Esophagus (tissue), 2 donors: ENCODE measurements around the gene DIAPH2. TPM values are rescaled to one million over a fixed set of nuclear protein-coding genes. Genes with fewer than 3 reads are reported as not detected.

ENCODE experiments used
- H3K27ac ChIP-seq, 2 donors: one replicate each; pipeline ENCODE4 v1.5.1; 2013; ENCODE audit warnings: low read depth in 2 of 2, mild to moderate bottlenecking in 2 of 2, inconsistent platforms in 1 of 2, low read length in 1 of 2, moderate library complexity in 1 of 2
- H3K27me3 ChIP-seq, 2 donors: one replicate each; pipeline ENCODE4 v1.6.1; 2013; ENCODE audit warnings: low read length in 2 of 2, control low read depth in 1 of 2, mild to moderate bottlenecking in 1 of 2; ENCODE audit not compliant: insufficient read depth in 2 of 2, control insufficient read depth in 1 of 2
- H3K36me3 ChIP-seq, 2 donors: one replicate each; pipeline ENCODE4 v1.6.1; 2013; ENCODE audit warnings: low read length in 1 of 2; ENCODE audit not compliant: control insufficient read depth in 2 of 2, insufficient read depth in 2 of 2
- H3K4me1 ChIP-seq, 2 donors: one replicate each; pipeline ENCODE4 v1.6.1; 2013; ENCODE audit warnings: low read length in 1 of 2; ENCODE audit not compliant: control insufficient read depth in 2 of 2, insufficient read depth in 2 of 2
- H3K4me3 ChIP-seq, 2 donors: one replicate each; pipeline ENCODE4 v1.5.1; 2013; ENCODE audit warnings: low read length in 2 of 2, mild to moderate bottlenecking in 2 of 2, low read depth in 1 of 2, moderate library complexity in 1 of 2
- H3K9me3 ChIP-seq, 2 donors: one replicate each; pipeline ENCODE4 v1.6.1; 2013; ENCODE audit warnings: mild to moderate bottlenecking in 2 of 2, low read depth in 1 of 2, low read length in 1 of 2, moderate library complexity in 1 of 2; ENCODE audit not compliant: control insufficient read depth in 2 of 2, insufficient read depth in 1 of 2
- WGBS, 2 donors: extraction: QIAGEN DNeasy Blood & Tissue Kit; methylation state at CpG; one replicate each; pipeline ENCODE4 v1.1.7; 2013; 5-methylcytosine and 5-hydroxymethylcytosine counted together
- polyA plus RNA-seq, 2 donors: library from polyadenylated mRNA; stranded (reverse); fragments of 200-250 nt; gene quantifications; one replicate each; pipeline ENCODE4 v1.2.3, GENCODE V29; 2013
- donor health status: healthy with polysubstance abuse.
- donor health status: Bipolar disorder and iron deficiency.

Gene DIAPH2
- polyA plus RNA-seq, 2 donors = 3.6 to 4.5 TPM

DNA sequence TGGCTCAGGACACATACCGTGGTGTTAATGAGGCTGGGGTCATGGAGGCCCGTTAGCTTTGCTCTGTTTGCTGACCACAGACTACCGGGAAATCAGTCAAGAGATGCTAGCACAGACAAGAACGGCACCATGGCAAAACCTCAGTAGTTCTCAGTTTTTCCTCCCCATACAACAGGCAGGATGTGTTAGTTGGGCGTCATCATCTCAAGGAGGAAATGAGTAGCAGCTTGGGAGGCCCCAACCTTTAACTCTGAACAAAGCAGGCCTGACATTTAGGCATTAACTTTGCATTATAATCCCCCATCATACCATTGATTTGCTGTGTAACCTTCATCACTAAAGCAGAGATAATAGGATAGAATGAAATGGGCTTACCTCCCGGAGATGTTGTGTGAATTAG lies 913.3 kb downstream of the DIAPH2 start:
- no peaks in the 10 kb centered on the region for H3K27me3 ChIP-seq
- H3K36me3 ChIP-seq = no peaks in the 10 kb centered on the region
- H3K27ac ChIP-seq = no peak overlapping the region
- no peaks in the 10 kb centered on the region for H3K4me1 ChIP-seq
- no peak overlapping the region for H3K4me3 ChIP-seq
- WGBS, 2 donors = 60 to 69% methylated on average over 6 of the region's 6 CpGs
- H3K9me3 ChIP-seq = no peaks in the 10 kb centered on the region

GRCh38 chrX:97602465-97603258 lies 918.0 kb downstream of the DIAPH2 start:
- no peaks in the 10 kb centered on the region for H3K4me1 ChIP-seq
- 72 to 93% methylated on average over 3 of the region's 3 CpGs for WGBS, 2 donors
- H3K4me3 ChIP-seq = no peak overlapping the region
- H3K9me3 ChIP-seq = no peaks in the 10 kb centered on the region
- no peaks in the 10 kb centered on the region for H3K36me3 ChIP-seq
- no peak overlapping the region for H3K27ac ChIP-seq
- no peaks in the 10 kb centered on the region for H3K27me3 ChIP-seq

GRCh38 chrX:97605271-97605670 lies 920.6 kb downstream of the DIAPH2 start:
- 63 to 64% methylated on average over 3 of the region's 3 CpGs for WGBS, 2 donors
- no peaks in the 10 kb centered on the region for H3K9me3 ChIP-seq
- H3K36me3 ChIP-seq = no peaks in the 10 kb centered on the region
- H3K27ac ChIP-seq = no peak overlapping the region
- H3K4me3 ChIP-seq = no peak overlapping the region
- H3K4me1 ChIP-seq = no peaks in the 10 kb centered on the region
- no peaks in the 10 kb centered on the region for H3K27me3 ChIP-seq

DNA sequence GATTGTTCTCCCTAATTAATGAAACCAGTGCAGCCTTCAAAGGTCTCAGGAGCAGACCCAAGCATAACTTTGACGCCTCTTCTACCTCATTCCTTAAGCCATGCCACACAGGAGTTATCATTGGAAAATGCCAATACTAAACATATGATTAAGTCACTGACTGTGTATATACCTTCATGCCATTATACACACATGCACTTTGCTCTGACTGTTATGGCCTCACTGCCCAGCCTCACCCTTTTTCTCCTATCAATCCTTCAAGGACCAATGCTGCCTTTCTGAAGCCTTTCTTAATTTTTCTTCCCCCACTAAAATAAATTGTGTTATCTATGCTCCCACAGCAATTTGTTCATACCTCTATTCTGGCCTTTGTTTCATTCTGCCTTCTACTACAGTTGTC lies 924.7 kb downstream of the DIAPH2 start:
- H3K36me3 ChIP-seq = no peaks in the 10 kb centered on the region
- no peaks in the 10 kb centered on the region for H3K27me3 ChIP-seq
- no peaks in the 10 kb centered on the region for H3K9me3 ChIP-seq
- H3K4me3 ChIP-seq = no peak overlapping the region
- no peak overlapping the region for H3K27ac ChIP-seq
- 96 to 100% methylated on average over 1 of the region's 1 CpG for WGBS, 2 donors
- no peaks in the 10 kb centered on the region for H3K4me1 ChIP-seq

- WGBS, 2 donors = 82 to 84% methylated on average over 1 of the region's 1 CpG
- Histone ChIP-seq H3K27me3 (no peaks in the 10 kb centered on the region), H3K36me3 (no peaks in the 10 kb centered on the region), H3K4me3 (no peak overlapping the region), H3K9me3 (no peaks in the 10 kb centered on the region), H3K27ac (no peak overlapping the region), H3K4me1 (no peaks in the 10 kb centered on the region)
These were observed 925.3 kb downstream of the DIAPH2 start for GRCh38 chrX:97609938-97610337.

DNA sequence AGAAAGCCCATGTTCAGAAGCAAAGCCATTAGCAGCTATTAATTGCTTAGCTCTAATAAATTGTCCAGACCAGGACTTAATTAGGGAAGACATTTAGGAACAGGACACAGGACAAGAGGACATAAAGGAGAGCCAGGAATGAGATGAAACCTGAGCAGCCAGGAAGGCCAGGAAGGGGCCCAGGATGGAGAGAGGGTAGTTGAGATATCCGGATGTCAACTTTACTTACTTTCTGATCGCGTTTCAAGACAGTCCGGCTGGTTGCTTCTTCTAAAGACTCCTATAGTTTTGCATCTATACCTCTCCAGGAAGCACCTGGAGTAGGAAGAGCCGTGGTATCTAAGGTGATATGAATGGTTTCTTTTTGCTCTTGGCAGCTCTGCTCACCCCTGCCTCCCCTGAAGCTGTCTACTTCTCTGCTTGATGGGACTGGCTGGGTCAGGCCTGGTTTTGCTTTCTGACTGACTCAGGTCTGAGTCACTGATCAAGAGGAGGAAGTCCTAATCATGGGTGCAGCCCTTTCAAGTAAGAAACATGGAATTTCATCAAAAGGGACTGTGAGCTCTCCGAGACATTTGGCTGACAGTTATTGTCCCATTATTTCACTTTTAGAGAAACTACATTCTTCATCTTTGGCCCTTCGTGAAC lies 932.4 kb downstream of the DIAPH2 start:
- Histone ChIP-seq H3K27ac (peak overlapping the region; percentile 44 to 59), H3K4me3 (peak overlapping the region in 1 of 2 donors; percentile 7), H3K36me3 (no peaks in the 10 kb centered on the region), H3K27me3 (no peaks in the 10 kb centered on the region), H3K4me1 (no peaks in the 10 kb centered on the region), H3K9me3 (no peaks in the 10 kb centered on the region)
- 47 to 67% methylated on average over 7 of the region's 7 CpGs for WGBS, 2 donors

- Histone ChIP-seq H3K4me3 (no peak overlapping the region), H3K27ac (no peak overlapping the region), H3K27me3 (no peaks in the 10 kb centered on the region), H3K9me3 (no peaks in the 10 kb centered on the region), H3K36me3 (no peaks in the 10 kb centered on the region), H3K4me1 (no peaks in the 10 kb centered on the region)
- WGBS, 2 donors = 95 to 96% methylated on average over 2 of the region's 2 CpGs
These were observed 934.9 kb downstream of the DIAPH2 start for GRCh38 chrX:97619499-97619898.

GRCh38 chrX:97622111-97622510 lies 937.5 kb downstream of the DIAPH2 start:
- Histone ChIP-seq H3K9me3 (no peaks in the 10 kb centered on the region), H3K36me3 (no peaks in the 10 kb centered on the region), H3K4me3 (no peak overlapping the region), H3K27me3 (no peaks in the 10 kb centered on the region), H3K27ac (no peak overlapping the region), H3K4me1 (no peaks in the 10 kb centered on the region)
- 81 to 83% methylated on average over 3 of the region's 3 CpGs for WGBS, 2 donors

- Histone ChIP-seq H3K36me3 (no peaks in the 10 kb centered on the region), H3K27me3 (peaks cover 0 to 2% of the 10 kb centered on the region in 2 donors), H3K27ac (no peak overlapping the region), H3K9me3 (no peaks in the 10 kb centered on the region), H3K4me1 (no peaks in the 10 kb centered on the region), H3K4me3 (no peak overlapping the region)
- WGBS, 2 donors = 86 to 95% methylated on average over 2 of the region's 2 CpGs
These were observed 943.7 kb downstream of the DIAPH2 start for GRCh38 chrX:97628326-97628725.
